ENCODE results near the gene SBK3. TPM values are rescaled to one million over a fixed set of nuclear protein-coding genes. Genes with fewer than 3 reads are reported as not detected.

Gene SBK3
- total RNA-seq, 1 experiment from 2014 or later: 0.43 TPM

- no peaks in the 10 kb centered on the region for H3K9me3 ChIP-seq
- H3K36me3 ChIP-seq: no peaks in the 10 kb centered on the region
- no peak for DNase-seq
- H3K4me3 ChIP-seq: peak overlapping the region; percentile 9
- no peaks in the 10 kb centered on the region for H3K27me3 ChIP-seq
Measured at GRCh38 chr19:55550321-55550650, 4.9 kb upstream of the SBK3 start.

GRCh38 chr19:55549500-55550320, 4.4 kb upstream of the SBK3 start:
- DNase-seq: peak; percentile 86
- Histone ChIP-seq H3K9me3 (no peaks in the 10 kb centered on the region), H3K27me3 (no peaks in the 10 kb centered on the region), H3K36me3 (no peaks in the 10 kb centered on the region), H3K4me3 (peak overlapping the region; percentile 9)

GRCh38 chr19:55546822-55547614, 1.7 kb upstream of the SBK3 start:
- Histone ChIP-seq H3K36me3 (no peaks in the 10 kb centered on the region), H3K9me3 (no peaks in the 10 kb centered on the region), H3K4me3 (no peak overlapping the region), H3K27me3 (no peaks in the 10 kb centered on the region)
- peak; percentile 95 for DNase-seq

- DNase-seq: no peak
- H3K9me3 ChIP-seq: no peaks in the 10 kb centered on the region
- no peaks in the 10 kb centered on the region for H3K27me3 ChIP-seq
- no peak overlapping the region for H3K4me3 ChIP-seq
- no peaks in the 10 kb centered on the region for H3K36me3 ChIP-seq
Measured at GRCh38 chr19:55546011-55546410, 668 bp upstream of the SBK3 start.

- peak; percentile 35 for DNase-seq
- Histone ChIP-seq H3K4me3 (no peak overlapping the region), H3K9me3 (no peaks in the 10 kb centered on the region), H3K36me3 (no peaks in the 10 kb centered on the region), H3K27me3 (no peaks in the 10 kb centered on the region)
Measured at GRCh38 chr19:55544776-55545439, 435 bp downstream of the SBK3 start.

- Histone ChIP-seq H3K36me3 (no peaks in the 10 kb centered on the region), H3K27me3 (no peaks in the 10 kb centered on the region), H3K4me3 (no peak overlapping the region), H3K9me3 (no peaks in the 10 kb centered on the region)
- DNase-seq: no peak
Measured at GRCh38 chr19:55544014-55544413, 1.3 kb downstream of the SBK3 start.

- Histone ChIP-seq H3K4me3 (no peak overlapping the region), H3K27me3 (no peaks in the 10 kb centered on the region), H3K9me3 (no peaks in the 10 kb centered on the region), H3K36me3 (no peaks in the 10 kb centered on the region)
- DNase-seq: no peak
Measured at GRCh38 chr19:55543567-55543966, 1.8 kb downstream of the SBK3 start.

- H3K9me3 ChIP-seq: no peaks in the 10 kb centered on the region
- H3K36me3 ChIP-seq: no peaks in the 10 kb centered on the region
- H3K4me3 ChIP-seq: no peak overlapping the region
- H3K27me3 ChIP-seq: no peaks in the 10 kb centered on the region
- DNase-seq: no peak
Measured at GRCh38 chr19:55542292-55542855, 3.0 kb downstream of the SBK3 start.

GRCh38 chr19:55541091-55541490, 4.3 kb downstream of the SBK3 start:
- H3K9me3 ChIP-seq: no peaks in the 10 kb centered on the region
- no peak overlapping the region for H3K4me3 ChIP-seq

GRCh38 chr19:55540619-55541018, 4.7 kb downstream of the SBK3 start:
- no peak for DNase-seq
- Histone ChIP-seq H3K36me3 (no peaks in the 10 kb centered on the region), H3K27me3 (no peaks in the 10 kb centered on the region), H3K9me3 (no peaks in the 10 kb centered on the region), H3K4me3 (no peak overlapping the region)

More at GRCh38 chr19:55541091-55541490, 4.3 kb downstream of the SBK3 start:
- no peaks in the 10 kb centered on the region for H3K27me3 ChIP-seq
- no peaks in the 10 kb centered on the region for H3K36me3 ChIP-seq
- DNase-seq: no peak

- no peak for DNase-seq
- no peaks in the 10 kb centered on the region for H3K36me3 ChIP-seq
- no peaks in the 10 kb centered on the region for H3K27me3 ChIP-seq
- H3K4me3 ChIP-seq: no peak overlapping the region
- H3K9me3 ChIP-seq: no peaks in the 10 kb centered on the region
Measured at GRCh38 chr19:55539090-55539984, 6.0 kb downstream of the SBK3 start.

GRCh38 chr19:55538132-55538531, 7.2 kb downstream of the SBK3 start:
- no peaks in the 10 kb centered on the region for H3K36me3 ChIP-seq
- no peak for DNase-seq
- no peaks in the 10 kb centered on the region for H3K9me3 ChIP-seq
- no peak overlapping the region for H3K4me3 ChIP-seq
- no peaks in the 10 kb centered on the region for H3K27me3 ChIP-seq

- H3K27me3 ChIP-seq: no peaks in the 10 kb centered on the region
- peak; percentile 71 for DNase-seq
- H3K4me3 ChIP-seq: no peak overlapping the region
- no peaks in the 10 kb centered on the region for H3K36me3 ChIP-seq
- H3K9me3 ChIP-seq: no peaks in the 10 kb centered on the region
Measured at GRCh38 chr19:55537741-55538111, 7.6 kb downstream of the SBK3 start.

GRCh38 chr19:55536951-55537740, 8.2 kb downstream of the SBK3 start, which contains the start of gene SBK2:
SBK2 (minus strand) TSS chr19:55537133; CDS start chr19:55536294, 839 bp downstream.
- Histone ChIP-seq H3K9me3 (no peaks in the 10 kb centered on the region), H3K27me3 (no peaks in the 10 kb centered on the region), H3K4me3 (no peak within 1 kb of the TSS), H3K36me3 (no peaks in the 10 kb centered on the region)
- peak; percentile 23 for DNase-seq

GRCh38 chr19:55536366-55536765, 9.0 kb downstream of the SBK3 start:
- no peaks in the 10 kb centered on the region for H3K27me3 ChIP-seq
- no peaks in the 10 kb centered on the region for H3K36me3 ChIP-seq
- H3K4me3 ChIP-seq: no peak overlapping the region
- DNase-seq: no peak
- H3K9me3 ChIP-seq: no peaks in the 10 kb centered on the region

Data from MG63 (cell line).